ENCODE results near the gene STARD13. TPM values are rescaled to one million over a fixed set of nuclear protein-coding genes. Genes with fewer than 3 reads are reported as not detected.

Gene STARD13
- total RNA-seq, 1 experiment from 2014 or later, result 4.1 TPM

GRCh38 chr13:33144358-33144784 lies 141.2 kb downstream of the STARD13 start:
- no peak overlapping the region for H3K27ac ChIP-seq (ENCODE audit: low read depth, low read length)
- ChIA-PET RAD21 (ENCODE audit: low non-redundant PET in 1 of 2, low total read pairs in 2 of 2, uncharacterized antibody in 2 of 2, unreplicated experiment in 2 of 2) (no interaction called here), POLR2A (no interaction called here), CTCF (no interaction called here)
- TF ChIP-seq MAX (IDR thresholded peaks at IDR 0.05) (no peak), SIN3A (IDR thresholded peaks at IDR 0.05; ENCODE audit: low read depth) (no peak), CBX3 (IDR thresholded peaks at IDR 0.05; ENCODE audit: low read depth) (no peak), ZFX (IDR thresholded peaks at IDR 0.05) (no peak), ELF1 (IDR thresholded peaks at IDR 0.05; ENCODE audit: borderline replicate concordance, low read depth) (no peak), ZNF274 (IDR thresholded peaks at IDR 0.05; ENCODE audit: low read depth, low read length) (no peak)
- TF ChIP-seq, protein P1, sequence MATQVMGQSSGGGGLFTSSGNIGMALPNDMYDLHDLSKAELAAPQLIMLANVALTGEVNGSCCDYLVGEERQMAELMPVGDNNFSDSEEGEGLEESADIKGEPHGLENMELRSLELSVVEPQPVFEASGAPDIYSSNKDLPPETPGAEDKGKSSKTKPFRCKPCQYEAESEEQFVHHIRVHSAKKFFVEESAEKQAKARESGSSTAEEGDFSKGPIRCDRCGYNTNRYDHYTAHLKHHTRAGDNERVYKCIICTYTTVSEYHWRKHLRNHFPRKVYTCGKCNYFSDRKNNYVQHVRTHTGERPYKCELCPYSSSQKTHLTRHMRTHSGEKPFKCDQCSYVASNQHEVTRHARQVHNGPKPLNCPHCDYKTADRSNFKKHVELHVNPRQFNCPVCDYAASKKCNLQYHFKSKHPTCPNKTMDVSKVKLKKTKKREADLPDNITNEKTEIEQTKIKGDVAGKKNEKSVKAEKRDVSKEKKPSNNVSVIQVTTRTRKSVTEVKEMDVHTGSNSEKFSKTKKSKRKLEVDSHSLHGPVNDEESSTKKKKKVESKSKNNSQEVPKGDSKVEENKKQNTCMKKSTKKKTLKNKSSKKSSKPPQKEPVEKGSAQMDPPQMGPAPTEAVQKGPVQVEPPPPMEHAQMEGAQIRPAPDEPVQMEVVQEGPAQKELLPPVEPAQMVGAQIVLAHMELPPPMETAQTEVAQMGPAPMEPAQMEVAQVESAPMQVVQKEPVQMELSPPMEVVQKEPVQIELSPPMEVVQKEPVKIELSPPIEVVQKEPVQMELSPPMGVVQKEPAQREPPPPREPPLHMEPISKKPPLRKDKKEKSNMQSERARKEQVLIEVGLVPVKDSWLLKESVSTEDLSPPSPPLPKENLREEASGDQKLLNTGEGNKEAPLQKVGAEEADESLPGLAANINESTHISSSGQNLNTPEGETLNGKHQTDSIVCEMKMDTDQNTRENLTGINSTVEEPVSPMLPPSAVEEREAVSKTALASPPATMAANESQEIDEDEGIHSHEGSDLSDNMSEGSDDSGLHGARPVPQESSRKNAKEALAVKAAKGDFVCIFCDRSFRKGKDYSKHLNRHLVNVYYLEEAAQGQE (IDR thresholded peaks at IDR 0.05; ENCODE audit: low read depth), result no peak
- DNase-seq (ENCODE audit: low read depth, low spot score) (no peak), ATAC-seq (no peak)
- H3K4me2 ChIP-seq (ENCODE audit: low read length), result no peak overlapping the region
- intact Hi-C loops (cut with micrococcal nuclease), result no loop called here
- no peaks in the 10 kb centered on the region for H4K20me1 ChIP-seq (ENCODE audit: insufficient read depth)
- no peaks in the 10 kb centered on the region for H3K27me3 ChIP-seq (ENCODE audit: insufficient read depth, low read length)
- no peaks in the 10 kb centered on the region for H3K36me3 ChIP-seq (ENCODE audit: control insufficient read depth in 1 of 2, insufficient read depth in 2 of 2, low read length in 2 of 2)
- no peak overlapping the region for H2AFZ ChIP-seq (ENCODE audit: low read depth, low read length, poor library complexity, severe bottlenecking)
- H3K79me2 ChIP-seq (ENCODE audit: insufficient read depth, low read length), result no peaks in the 10 kb centered on the region
- no TSS peak for BruUV-seq (replicated peaks)
- no peaks in the 10 kb centered on the region for H3K9me3 ChIP-seq (ENCODE audit: control insufficient read depth in 1 of 2, insufficient read depth in 1 of 2, low read depth in 1 of 2, low read length in 2 of 2)
- no peak overlapping the region for H3K4me3 ChIP-seq (replicated peaks in 1 of 2; ENCODE audit: low read depth in 1 of 2, low read length in 2 of 2)
- H3K9me2 ChIP-seq (ENCODE audit: insufficient read depth), result no peaks in the 10 kb centered on the region
- no peaks in the 10 kb centered on the region for H3K4me1 ChIP-seq (ENCODE audit: control insufficient read depth in 1 of 2, insufficient read depth in 2 of 2, low read length in 2 of 2)
- no peak overlapping the region for H3K9ac ChIP-seq (ENCODE audit: low read length)
